GM23248 (cell line): Measurements from ENCODE around the gene B4GALT3.

Experiments used
- EZH2 ChIP-seq: fragments of 200-600 bp; sonication (generic); IDR thresholded peaks from 2 replicates; pipeline ENCODE4 v1.6.1; 2018; ENCODE audit warnings: antibody characterized with exemption, mild to moderate bottlenecking; ENCODE audit not compliant: insufficient read depth, poor library complexity, severe bottlenecking
- EZH2phosphoT487 ChIP-seq: fragments of 200-600 bp; sonication (generic); IDR thresholded peaks from 2 replicates; pipeline ENCODE4 v1.6.1; 2018; ENCODE audit warnings: antibody characterized with exemption, moderate library complexity, mild to moderate bottlenecking, low read depth; ENCODE audit not compliant: insufficient read depth

- TF ChIP-seq EZH2phosphoT487 (no peak), EZH2 (no peak)
These were observed 3.6 kb downstream of the B4GALT3 start for GRCh38 chr1:161173711-161174110.
